Skeletal muscle satellite cell (primary cell): Measurements from ENCODE around the gene ATRN.
"Not testable (repeated sequence)": the region's sequence is repeated elsewhere in the genome, so short reads cannot be mapped to it uniquely, and the experiment has no call there.

Experiments used
- H3K27me3 ChIP-seq: 2 replicates; pipeline ENCODE4 v1.7.0; 2013; ENCODE audit warnings: low read length; ENCODE audit not compliant: control insufficient read depth, insufficient read depth
- H3K36me3 ChIP-seq: 2 replicates; pipeline ENCODE4 v1.7.0; 2013; ENCODE audit warnings: mild to moderate bottlenecking, control low read depth, low read length; ENCODE audit not compliant: insufficient read depth
- H3K4me1 ChIP-seq: 2 replicates; pipeline ENCODE4 v1.7.0; 2013; ENCODE audit warnings: low read length; ENCODE audit not compliant: control insufficient read depth, insufficient read depth
- H3K4me2 ChIP-seq: 2 replicates; pipeline ENCODE4 v1.7.0; 2013; ENCODE audit warnings: mild to moderate bottlenecking, low read length
- H3K4me3 ChIP-seq: 2 replicates; pipeline ENCODE4 v1.7.0; 2013; ENCODE audit warnings: low read length
- H3K9ac ChIP-seq: 2 replicates; pipeline ENCODE4 v1.7.0; 2013; ENCODE audit warnings: mild to moderate bottlenecking, low read depth, low read length, moderate library complexity
- H3K9me3 ChIP-seq: replicated peaks from 2 replicates; pipeline ENCODE4 v1.7.0; 2013; ENCODE audit warnings: mild to moderate bottlenecking, control low read depth, low read length

The ATRN gene

DNA sequence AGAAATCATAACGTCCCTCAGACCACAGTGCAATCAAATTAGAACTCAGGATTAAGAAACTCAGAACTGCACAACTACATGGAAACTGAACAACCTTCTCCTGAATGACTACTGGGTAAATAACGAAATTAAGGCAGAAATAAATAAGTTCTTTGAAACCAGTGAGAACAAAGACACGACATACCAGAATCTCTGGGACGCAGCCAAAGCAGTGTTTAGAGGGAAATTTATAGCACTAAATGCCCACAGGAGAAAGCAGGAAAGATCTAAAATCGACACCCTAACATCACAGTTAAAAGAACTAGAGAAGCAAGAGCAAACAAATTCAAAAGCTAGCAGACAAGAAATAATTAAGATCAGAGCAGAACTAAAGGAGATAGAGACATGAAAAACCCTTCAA is 53.9 kb downstream of the ATRN start:
- H3K4me2 ChIP-seq, H3K9me3 ChIP-seq, H3K36me3 ChIP-seq, H3K4me1 ChIP-seq, H3K9ac ChIP-seq, H3K27me3 ChIP-seq, H3K4me3 ChIP-seq: not testable (repeated sequence)

DNA sequence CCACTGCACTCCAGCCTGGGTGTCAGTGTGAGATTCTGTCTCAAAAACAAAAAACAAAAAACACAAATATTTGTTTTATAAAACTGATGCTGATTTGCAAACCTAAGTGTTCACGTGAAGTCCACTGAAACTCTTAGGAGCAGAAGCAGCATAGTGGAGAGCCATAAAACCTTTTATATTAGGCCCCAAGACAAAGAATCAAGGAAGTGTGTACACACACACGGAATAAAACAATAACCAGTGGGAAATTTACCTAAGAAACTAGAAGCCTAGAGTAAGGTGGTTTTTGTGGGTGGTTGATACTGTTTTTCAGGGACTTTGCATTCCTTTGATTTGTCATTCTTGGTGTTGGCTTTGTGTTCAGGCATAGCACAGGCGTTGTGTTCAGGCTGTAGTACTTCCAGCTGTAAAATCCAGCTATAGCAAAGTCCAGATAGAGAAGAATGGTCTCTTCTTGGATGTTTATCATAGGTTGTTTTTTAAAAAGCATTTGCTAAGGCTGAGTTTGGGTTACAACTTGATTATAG is 61.3 kb downstream of the ATRN start:
- no peak overlapping the region for H3K4me3 ChIP-seq
- H3K36me3 ChIP-seq, result no peaks in the 10 kb centered on the region
- no peaks in the 10 kb centered on the region for H3K9me3 ChIP-seq
- no peaks in the 10 kb centered on the region for H3K27me3 ChIP-seq
- H3K9ac ChIP-seq, result no peak overlapping the region
- H3K4me2 ChIP-seq, result no peak overlapping the region
- H3K4me1 ChIP-seq, result no peaks in the 10 kb centered on the region

DNA sequence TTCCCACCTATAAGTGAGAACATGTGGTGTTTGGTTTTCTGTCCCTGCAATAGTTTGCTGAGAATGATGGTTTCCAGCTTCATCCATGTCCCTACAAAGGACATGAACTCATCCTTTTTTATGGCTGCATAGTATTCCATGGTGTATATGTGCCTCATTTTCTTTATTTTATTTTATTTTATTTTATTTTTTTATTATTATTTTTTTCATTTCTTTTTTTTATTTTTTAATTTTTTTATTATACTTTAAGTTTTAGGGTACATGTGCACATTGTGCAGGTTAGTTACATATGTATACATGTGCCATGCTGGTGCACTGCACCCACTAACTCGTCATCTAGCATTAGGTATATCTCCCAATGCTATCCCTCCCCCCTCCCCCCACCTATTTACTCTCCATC is 66.9 kb downstream of the ATRN start:
- H3K4me3 ChIP-seq, H3K4me2 ChIP-seq, H3K4me1 ChIP-seq, H3K9ac ChIP-seq, H3K9me3 ChIP-seq, H3K36me3 ChIP-seq, H3K27me3 ChIP-seq: not testable (repeated sequence)

DNA sequence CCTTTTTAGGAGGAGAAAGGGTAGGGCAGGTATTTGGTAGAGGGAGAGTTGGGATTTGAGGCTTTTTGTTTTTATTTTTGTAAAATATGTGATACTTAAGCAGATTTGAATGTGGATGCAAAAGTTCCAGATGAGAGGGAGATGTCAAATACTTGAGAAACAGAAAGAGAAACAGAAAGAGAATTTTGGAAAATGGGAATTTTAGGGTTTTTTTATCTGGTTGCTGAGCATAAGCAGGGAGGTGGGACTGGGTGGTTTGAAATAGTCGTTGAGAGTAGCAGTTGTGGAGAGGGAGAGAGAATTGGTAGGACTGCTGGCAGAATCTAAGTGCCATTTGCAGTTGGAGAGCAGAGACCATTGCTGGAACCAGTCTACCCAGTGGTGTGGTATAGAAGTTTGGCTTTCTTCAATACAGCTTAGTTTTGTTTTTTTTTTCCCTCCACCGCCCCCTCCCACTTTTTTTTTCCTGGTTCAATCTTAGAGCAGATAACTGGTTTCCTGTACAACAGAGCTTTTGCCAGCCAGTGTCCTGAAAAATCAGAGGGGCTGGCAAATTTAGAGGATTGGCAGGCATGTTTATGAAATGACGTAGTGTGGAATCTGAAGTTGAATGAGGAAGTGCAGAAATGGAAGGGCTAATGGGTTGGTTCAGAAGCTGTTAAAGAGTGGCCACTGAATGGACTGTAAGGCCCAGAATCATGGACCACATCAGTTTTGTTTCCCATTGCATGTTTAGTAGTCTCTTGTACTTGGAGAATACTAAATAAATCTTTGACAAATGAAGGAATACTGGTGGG is 68.7 kb downstream of the ATRN start:
- Histone ChIP-seq H3K4me3 (no peak overlapping the region), H3K36me3 (no peaks in the 10 kb centered on the region), H3K27me3 (no peaks in the 10 kb centered on the region), H3K9ac (no peak overlapping the region), H3K4me2 (no peak overlapping the region), H3K9me3 (no peaks in the 10 kb centered on the region), H3K4me1 (peaks cover 5% of the 10 kb centered on the region)

DNA sequence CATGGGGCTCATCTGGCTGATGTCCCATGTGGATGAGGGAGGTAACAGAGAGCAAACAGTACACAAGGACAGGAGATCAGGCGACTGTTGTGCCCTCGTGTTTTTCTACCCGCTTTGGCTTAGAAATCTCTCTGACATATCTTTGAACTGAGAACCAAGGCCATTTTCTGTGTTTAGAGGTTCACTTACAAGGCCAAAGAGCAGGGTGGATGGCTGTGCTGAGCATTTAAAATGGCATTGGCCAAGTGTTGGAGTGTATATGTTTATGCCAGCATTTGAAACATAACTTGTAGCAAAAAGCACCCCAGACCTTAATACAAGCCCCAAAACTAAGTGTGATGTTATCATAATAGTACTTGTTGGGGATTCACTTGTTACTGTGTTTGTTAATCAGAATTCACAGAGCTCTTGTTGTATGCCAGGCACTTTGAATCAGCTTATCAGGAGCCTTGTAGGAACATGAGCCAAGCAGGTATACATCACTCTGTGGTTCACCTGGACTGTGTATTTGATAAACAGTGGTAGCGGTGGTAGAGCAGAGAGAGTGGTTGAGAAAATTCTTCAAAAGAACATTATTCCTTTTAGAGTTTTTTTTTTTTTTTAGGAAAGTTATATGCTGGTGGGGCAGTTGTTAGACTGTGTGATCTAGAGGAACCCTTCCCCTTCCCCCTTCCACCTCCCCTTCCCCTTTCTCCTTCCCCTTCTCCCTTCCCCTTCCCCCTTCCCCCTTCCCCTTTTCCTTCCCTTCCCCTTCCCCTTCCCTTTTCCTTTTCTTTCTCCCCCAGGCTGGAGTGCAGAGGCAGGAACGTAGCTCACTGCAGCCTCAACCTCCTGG is 71.3 kb downstream of the ATRN start:
- Histone ChIP-seq H3K4me3 (no peak overlapping the region), H3K27me3 (no peaks in the 10 kb centered on the region), H3K4me1 (peaks cover 5% of the 10 kb centered on the region)

DNA sequence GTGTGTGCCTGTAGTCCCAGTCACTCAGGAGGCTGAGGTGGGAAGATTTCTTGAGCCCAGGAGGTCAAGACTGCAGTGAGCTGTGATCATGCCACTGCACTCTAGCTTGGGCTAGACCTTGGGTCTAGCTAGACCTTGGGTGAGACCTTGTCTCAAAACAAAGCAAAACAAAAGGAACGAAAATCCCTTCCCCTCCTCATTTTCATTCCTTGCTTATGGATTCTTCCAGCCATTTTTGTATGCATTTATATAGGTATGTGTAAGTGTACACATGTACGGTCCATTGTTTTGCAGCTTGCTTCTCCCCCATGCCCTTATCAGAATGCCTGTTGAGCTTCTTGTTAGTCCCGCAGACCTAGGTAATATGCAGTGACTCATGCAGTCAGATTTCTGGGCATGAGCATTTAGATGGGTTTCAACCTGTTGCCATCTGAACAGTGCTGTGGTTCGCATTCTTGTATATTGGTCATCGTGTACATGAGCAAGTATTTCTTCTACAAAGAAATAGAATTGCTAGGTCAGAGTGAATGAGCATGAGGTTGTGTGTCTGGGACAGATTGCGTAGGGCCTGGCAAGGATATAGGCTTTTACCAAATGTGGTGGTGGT is 73.2 kb downstream of the ATRN start:
- Histone ChIP-seq H3K4me3 (no peak overlapping the region), H3K4me1 (peaks cover 5% of the 10 kb centered on the region), H3K9me3 (no peaks in the 10 kb centered on the region), H3K36me3 (no peaks in the 10 kb centered on the region), H3K4me2 (no peak overlapping the region), H3K27me3 (no peaks in the 10 kb centered on the region), H3K9ac (no peak overlapping the region)

More for the DNA sequence above, 71.3 kb downstream of the ATRN start:
- Histone ChIP-seq H3K4me2 (no peak overlapping the region), H3K9me3 (no peaks in the 10 kb centered on the region), H3K9ac (no peak overlapping the region), H3K36me3 (no peaks in the 10 kb centered on the region)

DNA sequence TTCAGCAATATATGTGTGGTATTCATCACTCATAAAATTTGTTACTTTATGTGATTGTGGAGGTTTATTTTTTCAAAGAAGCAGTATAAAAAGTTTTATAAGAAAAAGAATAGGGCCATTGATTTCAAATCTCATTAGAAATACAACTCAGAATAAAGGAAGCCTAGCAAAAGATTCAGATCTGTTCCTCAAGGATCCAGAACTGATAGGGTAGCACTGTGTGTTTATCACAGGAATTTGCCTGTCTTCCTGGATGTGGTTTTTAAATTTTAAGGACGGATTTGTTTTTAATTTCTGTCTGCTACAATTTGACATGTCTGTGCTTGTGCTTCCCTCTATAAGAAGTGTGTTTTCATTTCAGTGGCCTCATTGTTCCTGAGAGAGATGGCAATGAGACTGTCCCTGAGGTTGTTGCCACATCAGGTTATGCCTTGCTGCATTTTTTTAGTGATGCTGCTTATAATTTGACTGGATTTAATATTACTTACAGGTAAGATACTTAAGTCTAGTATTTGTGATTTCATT is 74.6 kb downstream of the ATRN start:
- Histone ChIP-seq H3K9me3 (no peaks in the 10 kb centered on the region), H3K27me3 (no peaks in the 10 kb centered on the region), H3K9ac (no peak overlapping the region), H3K4me3 (no peak overlapping the region), H3K36me3 (peaks cover 6% of the 10 kb centered on the region), H3K4me2 (no peak overlapping the region), H3K4me1 (no peaks in the 10 kb centered on the region)

DNA sequence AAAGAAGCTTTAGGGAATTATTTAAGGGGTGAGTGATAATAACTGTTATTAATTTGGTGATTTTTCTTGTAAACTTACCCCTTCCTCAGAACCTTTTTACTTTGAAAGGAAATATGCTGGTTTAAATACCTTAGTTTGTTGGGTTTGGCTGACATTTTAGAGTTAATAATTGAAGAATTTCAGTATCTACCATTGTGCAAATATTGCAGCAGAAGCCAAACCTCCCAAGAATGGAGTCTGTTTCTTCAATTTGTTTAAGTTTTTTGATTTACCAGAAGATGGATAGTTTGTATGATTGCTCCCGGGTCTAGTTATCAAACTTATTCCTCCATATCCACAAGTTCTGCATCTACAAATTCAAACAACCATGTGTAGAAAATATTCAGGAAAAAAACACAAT is 77.1 kb downstream of the ATRN start:
- H3K4me2 ChIP-seq, result no peak overlapping the region
- no peaks in the 10 kb centered on the region for H3K4me1 ChIP-seq
- peaks cover 11% of the 10 kb centered on the region for H3K36me3 ChIP-seq
- no peak overlapping the region for H3K9ac ChIP-seq
- H3K27me3 ChIP-seq, result no peaks in the 10 kb centered on the region
- no peaks in the 10 kb centered on the region for H3K9me3 ChIP-seq
- H3K4me3 ChIP-seq, result no peak overlapping the region

DNA sequence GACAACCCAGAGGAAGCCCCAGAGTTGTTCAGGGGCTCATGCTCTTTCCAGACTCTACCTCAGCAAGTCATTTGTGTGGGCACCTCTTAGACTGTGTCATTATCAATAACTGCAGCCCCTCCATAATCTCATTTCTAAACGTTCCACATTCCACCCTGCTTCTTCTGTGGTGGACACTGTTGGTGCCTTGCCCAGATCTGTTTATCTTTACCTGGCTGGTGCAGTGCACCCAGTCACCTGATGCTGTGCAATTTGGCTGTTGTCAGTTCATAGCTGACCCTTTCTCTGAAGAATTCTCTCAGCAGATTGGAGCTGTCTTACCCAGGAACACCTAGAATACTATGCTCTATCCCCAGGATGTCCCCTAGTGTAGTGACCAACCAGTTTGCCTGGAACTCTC is 80.0 kb downstream of the ATRN start:
- H3K9ac ChIP-seq, result no peak overlapping the region
- no peaks in the 10 kb centered on the region for H3K9me3 ChIP-seq
- H3K4me3 ChIP-seq, result no peak overlapping the region
- peaks cover 12% of the 10 kb centered on the region for H3K36me3 ChIP-seq
- no peaks in the 10 kb centered on the region for H3K27me3 ChIP-seq
- no peak overlapping the region for H3K4me2 ChIP-seq
- no peaks in the 10 kb centered on the region for H3K4me1 ChIP-seq

DNA sequence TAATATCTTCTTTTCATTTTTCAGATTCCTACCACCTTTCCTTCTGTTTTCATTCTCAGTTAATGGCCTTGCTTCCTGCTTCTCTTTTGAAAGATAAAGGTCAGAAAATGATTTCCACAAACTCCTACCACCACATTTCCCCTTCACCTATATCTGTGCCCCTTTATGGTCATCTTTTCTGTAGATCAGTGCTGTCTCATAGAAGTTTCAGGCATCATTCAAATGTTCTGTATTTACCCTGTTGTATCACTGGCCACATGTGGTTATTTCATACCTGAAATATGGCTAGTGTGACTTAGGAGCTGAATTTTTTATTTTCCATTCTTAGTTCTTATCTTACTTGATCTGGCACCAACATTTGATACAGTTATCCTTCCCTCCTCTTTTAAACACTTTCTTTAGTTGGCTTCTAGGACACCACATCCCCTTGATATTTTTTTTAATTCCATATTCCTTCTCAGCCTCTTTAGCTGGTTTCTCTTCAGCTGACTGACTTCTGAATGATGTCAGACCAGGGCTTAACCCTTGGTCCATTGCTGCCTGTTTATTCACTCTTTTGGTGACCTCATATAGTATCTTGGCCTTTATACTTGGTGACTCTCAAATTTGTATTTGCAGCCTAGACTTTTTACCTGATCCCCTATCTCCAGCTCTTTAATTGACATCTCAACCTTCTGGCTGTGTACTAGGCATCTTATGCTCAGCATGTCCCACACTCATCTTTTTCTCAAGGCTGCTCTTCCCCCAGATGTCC is 81.0 kb downstream of the ATRN start:
- Histone ChIP-seq H3K4me2 (no peak overlapping the region), H3K4me3 (no peak overlapping the region), H3K9me3 (no peaks in the 10 kb centered on the region), H3K27me3 (no peaks in the 10 kb centered on the region), H3K4me1 (no peaks in the 10 kb centered on the region), H3K36me3 (peaks cover 12% of the 10 kb centered on the region), H3K9ac (no peak overlapping the region)

DNA sequence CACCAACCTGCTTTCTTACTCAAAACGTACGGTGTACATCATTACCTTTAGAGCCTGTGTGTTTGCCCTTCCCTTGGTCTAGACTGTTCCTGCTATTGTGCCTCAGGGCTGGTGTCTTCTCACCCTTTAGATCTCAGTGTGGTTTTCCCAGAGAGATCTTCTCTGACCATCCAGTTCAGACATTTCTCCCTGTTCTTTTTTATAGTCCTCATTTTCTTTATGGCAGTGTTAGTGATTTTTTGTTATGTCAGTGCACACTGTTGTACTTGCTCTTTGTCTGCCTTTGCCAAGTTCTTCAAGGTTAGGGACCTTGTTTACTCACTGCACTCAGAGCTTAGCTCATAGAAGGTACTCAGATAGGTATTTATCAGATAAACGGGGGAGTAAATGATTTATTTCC is 82.8 kb downstream of the ATRN start:
- Histone ChIP-seq H3K9me3 (no peaks in the 10 kb centered on the region), H3K4me2 (no peak overlapping the region), H3K9ac (no peak overlapping the region), H3K4me3 (no peak overlapping the region), H3K36me3 (peaks cover 12% of the 10 kb centered on the region), H3K4me1 (no peaks in the 10 kb centered on the region), H3K27me3 (no peaks in the 10 kb centered on the region)
